Stimulated activated CD4-positive, alpha-beta T cell treated with anti-CD3 and anti-CD28 coated beads, TNF-alpha, amount 100 ng/mL, for 1 hour (primary cell): Measurements from ENCODE around the gene NFKB1.
A peak's percentile ranks its signal among the peaks of the same experiment; 100 is the strongest.
"Not testable (repeated sequence)": the region's sequence is repeated elsewhere in the genome, so short reads cannot be mapped to it uniquely, and the experiment has no call there.

ENCODE experiments used
- DNase-seq, 3 donors: peaks; one replicate each; pipeline ENCODE4 v3.0.0-alpha.2; 2020; ENCODE audit warnings: low read depth in 3 of 3, low spot score in 1 of 3

Gene NFKB1, protein sequence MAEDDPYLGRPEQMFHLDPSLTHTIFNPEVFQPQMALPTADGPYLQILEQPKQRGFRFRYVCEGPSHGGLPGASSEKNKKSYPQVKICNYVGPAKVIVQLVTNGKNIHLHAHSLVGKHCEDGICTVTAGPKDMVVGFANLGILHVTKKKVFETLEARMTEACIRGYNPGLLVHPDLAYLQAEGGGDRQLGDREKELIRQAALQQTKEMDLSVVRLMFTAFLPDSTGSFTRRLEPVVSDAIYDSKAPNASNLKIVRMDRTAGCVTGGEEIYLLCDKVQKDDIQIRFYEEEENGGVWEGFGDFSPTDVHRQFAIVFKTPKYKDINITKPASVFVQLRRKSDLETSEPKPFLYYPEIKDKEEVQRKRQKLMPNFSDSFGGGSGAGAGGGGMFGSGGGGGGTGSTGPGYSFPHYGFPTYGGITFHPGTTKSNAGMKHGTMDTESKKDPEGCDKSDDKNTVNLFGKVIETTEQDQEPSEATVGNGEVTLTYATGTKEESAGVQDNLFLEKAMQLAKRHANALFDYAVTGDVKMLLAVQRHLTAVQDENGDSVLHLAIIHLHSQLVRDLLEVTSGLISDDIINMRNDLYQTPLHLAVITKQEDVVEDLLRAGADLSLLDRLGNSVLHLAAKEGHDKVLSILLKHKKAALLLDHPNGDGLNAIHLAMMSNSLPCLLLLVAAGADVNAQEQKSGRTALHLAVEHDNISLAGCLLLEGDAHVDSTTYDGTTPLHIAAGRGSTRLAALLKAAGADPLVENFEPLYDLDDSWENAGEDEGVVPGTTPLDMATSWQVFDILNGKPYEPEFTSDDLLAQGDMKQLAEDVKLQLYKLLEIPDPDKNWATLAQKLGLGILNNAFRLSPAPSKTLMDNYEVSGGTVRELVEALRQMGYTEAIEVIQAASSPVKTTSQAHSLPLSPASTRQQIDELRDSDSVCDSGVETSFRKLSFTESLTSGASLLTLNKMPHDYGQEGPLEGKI

DNA sequence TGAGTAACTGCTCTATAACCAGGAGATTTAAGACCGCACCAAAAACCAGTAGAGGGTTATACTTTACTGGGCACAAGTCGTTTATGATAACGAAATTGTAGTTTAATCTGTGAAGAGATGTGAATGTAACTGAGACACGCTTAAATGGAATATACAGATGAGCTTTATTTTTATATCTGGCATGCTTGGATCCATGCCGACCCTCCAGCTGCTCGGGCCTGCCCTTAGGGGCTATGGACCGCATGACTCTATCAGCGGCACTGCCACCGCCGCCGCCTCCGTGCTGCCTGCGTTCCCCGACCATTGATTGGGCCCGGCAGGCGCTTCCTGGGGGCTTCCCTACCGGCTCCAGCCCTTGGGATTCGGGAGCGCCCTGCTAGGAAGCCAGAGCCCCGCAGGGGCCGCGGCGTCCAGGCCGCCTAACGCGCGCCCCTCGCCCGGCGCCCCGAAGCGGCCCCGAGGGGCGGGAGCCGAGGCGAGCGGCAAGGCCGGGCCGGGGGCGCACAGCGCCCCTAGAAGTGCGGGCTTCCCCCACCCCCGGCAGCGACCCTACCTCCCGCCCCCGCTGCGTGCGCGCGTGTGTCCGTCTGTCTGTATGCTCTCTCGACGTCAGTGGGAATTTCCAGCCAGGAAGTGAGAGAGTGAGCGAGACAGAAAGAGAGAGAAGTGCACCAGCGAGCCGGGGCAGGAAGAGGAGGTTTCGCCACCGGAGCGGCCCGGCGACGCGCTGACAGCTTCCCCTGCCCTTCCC is at the start of gene NFKB1:
NFKB1 (plus strand) TSS at position 664 of the 751 bp plus-strand sequence. CDS start 24,160 bp downstream, outside the sequence.
- DNase-seq, result peak; percentile 69 to 75 (median 74)

DNA sequence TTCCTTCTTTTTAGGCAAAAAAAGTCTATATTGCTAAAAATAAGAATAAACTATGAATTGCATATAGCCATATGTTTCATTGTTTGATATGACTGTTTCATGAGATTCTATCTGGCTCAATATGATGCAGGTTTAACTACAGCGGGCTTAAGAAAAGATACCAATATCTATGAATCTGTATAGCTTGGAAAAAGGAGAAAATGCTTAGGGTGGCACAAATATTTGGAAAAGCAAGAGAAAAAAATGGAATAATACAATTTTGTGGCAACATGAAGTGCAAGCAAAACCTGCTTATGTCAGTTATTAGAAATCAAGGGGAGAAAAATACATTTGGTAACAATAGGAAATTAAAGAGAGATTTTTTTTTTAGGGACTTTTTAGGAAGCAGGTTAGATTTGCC is 48.3 kb upstream of the NFKB1 start:
- no peak for DNase-seq

DNA sequence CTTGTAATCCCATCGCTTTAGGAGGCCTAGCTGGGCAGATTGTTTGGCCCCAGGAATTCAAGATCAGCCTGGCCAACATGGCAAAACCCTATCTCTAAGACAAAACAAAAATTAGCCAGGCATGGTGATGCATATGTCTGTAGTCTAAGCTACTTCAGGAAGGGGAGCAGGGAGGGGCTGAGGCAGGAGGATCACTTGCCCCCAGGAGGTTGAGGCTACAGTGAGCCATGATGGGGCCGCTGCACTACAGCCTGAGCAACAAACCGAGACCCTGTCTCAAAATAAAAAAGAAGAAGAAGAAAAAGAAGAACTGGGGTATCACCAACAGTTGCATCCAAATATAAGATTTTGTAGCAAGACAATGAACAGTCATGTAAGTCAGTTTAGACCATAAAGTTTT is 47.3 kb upstream of the NFKB1 start:
- DNase-seq, result no peak

DNA sequence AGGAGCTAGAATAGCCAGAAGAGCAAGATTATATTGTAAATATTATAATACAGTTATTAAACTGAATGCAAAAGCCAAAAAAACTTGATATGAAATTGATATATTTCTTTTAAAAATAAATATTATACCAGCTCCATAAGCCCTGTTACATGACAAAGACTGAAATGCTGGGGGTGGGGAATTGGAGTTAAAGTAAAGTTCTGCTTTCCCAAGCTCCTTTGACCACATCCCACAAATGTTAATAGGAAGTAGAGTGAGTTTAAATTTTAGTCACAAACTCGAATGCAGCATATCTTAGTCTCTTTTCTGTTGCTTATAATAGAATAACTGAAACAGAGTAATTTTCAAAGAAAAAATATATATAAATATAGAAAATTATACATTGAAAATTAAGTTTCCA is 46.9 kb upstream of the NFKB1 start:
- DNase-seq, result no peak

DNA sequence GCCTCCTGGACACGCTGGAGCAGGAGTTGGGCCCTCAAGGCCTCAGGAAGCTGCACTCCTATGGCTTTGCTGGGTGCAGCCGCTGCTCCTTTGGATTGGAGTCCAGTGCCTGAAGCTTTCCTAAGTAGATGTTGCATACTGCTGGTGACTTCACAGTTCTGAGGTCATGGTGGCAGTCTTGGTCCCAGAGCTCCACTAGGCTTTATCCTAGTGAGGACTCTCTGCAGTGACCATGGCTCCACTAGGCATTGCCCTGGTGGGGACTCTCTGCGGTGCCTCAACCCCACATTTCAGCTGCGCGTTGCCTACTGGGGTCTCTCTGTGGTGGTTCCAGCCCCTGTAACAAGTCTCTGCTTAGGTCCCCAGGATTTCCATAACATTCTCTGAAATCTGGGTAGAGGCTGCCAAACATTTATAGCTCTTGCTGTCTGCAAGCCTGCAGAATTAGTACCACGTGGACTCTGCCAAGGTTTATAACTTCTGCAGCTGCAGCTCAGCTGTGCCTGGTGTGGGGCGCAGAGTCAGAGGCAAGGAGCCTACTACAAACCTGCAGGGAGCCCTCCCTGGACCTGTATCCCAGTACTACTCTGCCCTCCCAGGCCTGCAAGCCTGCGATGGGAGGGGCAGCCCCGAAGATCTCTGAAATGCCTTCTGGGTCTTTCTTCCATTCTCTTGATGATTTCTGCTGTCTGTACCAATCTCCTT is 46.0 kb upstream of the NFKB1 start:
- DNase-seq, result no peak

DNA sequence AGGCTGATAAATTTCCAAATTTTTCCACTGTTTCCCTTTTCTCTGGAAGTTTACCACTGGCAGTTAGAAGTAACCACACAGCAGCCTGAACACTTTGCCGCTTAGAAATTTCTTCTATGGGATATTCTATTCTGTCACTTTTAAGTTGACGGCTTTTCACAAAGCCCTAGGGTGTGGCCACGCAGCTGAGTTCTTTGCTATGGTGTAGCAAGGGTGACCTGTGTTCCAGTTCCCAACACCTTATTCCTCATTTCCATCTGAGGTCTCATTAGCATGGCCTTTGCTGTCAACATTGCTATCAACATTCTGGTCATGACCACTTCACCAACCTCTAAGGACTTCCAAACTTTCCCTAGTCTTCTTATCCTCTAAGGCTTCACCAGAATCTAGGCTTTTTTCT is 45.4 kb upstream of the NFKB1 start:
- DNase-seq, result no peak

DNA sequence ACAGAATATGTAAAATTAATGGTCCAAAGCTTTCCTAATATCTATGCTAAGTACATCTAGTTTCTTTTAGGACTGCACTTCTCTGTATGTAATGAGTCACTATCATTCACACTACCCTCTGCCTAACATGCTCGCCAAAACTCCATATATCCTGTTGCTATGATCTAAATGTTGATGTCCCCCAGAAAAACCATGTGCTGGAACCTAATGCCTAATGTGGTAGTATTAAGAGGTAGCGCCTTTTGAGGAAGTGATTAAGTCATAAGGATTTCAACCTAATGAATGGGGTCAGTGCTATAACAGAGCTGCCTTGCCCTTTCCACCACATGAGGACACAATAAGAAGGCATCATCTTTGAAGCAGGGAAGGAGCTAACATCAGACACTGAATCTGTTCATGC is 34.9 kb upstream of the NFKB1 start:
- DNase-seq, result no peak

DNA sequence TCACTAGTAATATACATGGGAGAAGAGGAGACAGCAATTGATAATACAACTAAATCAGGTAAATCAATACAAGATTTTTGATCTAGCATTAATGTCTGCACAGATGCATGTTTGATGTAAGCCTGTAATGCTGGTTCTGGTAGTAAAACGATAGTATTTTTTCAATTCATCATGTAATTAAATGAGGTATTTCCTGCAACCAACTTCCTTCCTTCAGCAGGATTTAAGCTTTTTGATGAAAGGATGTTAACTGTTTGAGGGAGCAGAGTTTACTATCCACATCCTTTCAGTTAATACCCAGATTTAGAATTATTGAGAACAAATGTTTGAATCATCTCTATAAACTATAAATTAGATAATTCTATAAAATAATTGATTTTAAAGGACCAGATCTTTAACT is 31.4 kb upstream of the NFKB1 start:
- DNase-seq, result no peak

DNA sequence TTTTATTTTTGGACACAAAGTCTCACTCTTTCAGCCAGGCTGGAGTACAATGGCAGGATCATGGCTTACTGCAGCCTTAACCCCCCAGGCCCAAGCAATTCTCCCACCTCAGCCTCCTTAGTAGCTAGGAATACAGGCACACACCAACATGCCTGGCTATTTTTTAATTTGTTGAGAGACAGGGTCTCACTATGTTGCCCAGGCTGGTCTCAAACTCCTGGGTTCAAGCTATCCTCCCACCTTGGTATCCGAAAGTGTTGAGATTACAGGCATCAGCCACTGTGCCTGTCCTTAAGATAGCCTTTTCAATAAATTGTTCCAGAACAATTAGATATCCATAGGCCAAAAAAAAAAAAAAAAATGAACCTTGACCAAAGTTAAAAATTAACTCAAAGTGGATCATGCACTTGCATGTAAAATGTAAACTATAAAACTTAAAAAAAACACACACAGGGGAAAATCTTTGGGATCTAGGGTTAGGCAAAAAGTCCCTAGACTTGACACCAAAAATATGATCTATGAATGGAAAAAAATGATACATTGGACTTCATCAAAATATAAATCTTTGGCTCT is 28.6 kb upstream of the NFKB1 start:
- no peak for DNase-seq

DNA sequence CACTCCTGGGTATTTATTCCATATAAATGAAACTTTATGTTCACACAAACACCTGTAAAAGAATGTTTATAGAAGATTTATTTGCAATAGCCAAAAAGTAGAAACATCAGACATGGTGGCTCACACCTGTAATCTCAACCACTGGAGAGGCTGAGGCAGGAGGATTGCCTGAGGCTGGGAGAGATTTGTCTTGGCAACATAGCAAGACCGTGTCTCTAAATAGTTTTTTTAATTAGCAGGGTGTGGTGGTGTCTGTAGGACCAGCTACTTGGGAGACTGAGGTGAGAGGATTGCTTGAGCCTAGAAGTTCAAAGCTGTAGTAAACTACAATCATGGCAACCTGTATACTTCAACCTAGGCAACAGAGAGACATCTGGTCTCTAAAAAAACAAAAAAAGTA is 27.7 kb upstream of the NFKB1 start:
- DNase-seq, result no peak

DNA sequence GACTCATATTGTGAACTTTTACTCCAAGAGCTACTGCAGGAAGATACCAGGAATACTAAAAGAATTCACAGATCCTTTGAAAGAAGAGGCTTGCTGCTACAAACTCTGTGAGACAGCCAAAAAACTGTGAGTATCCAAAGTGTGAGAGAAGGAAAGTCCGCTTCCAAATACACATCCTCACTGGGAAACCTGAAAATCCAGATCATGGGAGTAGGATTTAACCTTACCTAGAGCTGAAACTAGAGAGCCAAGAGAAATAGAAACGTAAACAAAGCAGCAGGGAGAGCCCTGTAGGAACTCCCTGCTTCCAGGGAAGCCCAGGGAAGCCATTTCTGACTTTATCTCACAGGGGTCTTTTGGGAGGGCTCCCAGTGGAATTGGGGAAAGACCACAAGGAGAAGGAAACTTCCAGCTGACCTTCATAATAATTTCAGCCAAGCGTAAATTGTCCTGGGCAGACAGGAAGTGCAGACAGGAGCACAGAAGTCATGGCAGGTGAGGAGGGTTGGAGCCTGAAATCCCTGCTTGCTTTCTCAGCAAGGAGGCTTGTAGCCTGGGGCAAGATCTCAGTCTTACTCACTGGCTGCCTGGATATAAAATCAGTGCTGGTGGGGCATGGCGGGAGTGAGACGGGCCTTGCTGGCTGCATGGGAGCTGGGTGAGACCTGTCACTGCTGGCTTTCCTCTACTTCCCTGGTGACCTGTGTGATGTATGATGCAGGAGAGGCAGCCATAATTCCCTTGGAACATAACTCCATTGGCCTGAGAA is 26.2 kb upstream of the NFKB1 start:
- DNase-seq, result no peak

DNA sequence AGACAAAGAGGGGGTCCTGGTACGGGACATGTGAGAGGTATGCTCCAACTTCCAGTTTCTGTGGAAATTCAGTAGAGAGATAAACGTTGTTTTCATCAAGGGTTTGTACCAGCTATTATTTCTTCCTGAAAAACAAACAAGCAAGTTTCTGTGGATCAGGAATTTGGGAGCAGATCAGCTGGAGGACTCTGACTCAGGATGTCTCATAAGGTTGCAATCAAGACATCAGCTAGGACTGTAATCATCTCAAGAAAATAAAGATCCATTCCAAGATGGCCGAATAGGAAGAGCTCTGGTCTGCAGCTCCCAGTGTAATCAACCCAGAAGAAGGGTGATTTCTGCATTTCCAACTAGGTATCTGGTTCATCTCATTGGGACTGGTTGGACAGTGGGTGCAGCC is 23.5 kb upstream of the NFKB1 start:
- no peak for DNase-seq

DNA sequence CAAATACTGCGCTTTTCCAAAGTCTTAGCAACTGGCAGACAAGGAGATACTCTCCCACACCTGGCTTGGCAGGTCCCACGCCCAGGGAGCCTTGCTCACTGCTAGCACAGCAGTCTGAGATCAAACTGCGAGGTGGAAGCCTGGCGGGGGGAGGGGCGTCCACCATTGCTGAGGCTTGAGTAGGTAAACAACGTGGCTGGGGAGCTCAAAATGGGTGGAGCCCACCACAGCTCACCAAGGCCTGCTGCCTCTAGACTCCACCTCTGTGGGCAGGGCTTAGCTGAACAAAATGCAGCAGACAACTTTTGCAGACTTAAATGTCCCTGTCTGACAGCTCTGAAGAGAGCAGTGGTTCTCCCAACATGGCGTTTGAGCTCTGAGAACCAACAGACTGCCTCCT is 23.0 kb upstream of the NFKB1 start:
- DNase-seq, result no peak

DNA sequence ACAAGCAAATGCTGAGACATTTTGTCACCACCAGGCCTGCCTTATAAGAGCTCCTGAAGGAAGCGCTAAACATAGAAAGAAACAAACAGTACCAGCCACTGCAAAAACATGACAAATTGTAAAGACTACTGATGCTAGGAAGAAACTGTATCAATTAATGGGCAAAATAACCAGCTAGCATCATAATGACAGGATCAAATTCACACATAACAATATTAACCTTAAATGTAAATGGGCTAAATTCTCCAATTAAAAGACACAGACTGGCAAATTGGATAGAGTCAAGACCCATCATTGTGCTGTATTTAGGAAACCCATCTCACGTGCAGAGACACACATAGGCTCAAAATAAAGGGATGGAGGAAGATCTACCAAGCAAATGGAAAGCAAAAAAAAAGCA is 21.3 kb upstream of the NFKB1 start:
- not testable (repeated sequence) for DNase-seq

DNA sequence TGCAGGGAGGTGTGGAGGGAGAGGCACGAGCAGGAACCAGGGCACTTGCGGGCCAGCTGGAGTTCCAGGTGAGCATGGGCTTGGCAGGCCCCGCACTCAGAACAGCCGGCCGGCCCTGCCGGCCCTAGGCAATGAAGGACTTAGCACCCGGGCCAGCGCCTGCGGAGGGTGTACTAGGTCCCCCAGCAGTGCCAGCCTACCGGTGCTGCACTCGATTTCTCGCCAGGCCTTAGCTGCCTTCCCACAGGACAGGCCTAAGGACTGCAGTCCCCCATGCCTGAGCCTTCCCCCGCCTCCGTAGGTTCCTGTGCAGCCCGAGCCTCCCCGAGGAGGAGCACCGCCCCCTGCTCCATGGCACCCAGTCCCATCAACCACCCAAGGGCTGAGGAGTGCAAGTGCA is 18.0 kb upstream of the NFKB1 start:
- DNase-seq, result no peak

DNA sequence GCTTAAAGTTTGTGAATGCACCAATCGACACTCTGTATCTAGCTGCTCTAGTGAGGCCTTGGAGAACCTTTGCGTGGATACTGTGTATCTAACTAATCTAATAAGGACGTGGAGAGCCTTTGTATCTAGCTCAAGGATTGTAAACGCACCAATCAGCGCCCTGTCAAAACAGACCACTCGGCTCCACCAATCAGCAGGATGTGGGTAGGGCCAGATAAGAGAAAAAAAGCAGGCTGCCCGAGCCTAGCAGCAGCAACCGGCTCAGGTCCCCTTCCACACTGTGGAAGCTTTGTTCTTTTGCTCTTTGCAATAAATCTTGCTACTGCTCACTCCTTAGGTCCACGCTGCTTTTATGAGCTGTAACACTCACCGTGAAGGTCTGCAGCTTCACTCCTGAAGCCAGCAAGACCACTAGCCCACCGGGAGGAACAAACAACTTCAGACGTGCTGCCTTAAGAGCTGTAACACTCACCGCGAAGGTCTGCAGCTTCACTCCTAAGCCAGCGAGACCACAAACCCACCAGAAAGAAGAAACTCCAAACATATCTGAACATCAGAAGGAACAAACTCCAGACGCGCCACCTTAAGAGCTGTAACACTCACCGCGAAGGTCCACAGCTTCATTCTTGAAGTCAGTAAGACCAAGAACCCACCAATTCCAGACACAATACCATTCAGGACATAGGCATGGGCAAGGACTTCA is 17.0 kb upstream of the NFKB1 start:
- DNase-seq, result not testable (repeated sequence)

DNA sequence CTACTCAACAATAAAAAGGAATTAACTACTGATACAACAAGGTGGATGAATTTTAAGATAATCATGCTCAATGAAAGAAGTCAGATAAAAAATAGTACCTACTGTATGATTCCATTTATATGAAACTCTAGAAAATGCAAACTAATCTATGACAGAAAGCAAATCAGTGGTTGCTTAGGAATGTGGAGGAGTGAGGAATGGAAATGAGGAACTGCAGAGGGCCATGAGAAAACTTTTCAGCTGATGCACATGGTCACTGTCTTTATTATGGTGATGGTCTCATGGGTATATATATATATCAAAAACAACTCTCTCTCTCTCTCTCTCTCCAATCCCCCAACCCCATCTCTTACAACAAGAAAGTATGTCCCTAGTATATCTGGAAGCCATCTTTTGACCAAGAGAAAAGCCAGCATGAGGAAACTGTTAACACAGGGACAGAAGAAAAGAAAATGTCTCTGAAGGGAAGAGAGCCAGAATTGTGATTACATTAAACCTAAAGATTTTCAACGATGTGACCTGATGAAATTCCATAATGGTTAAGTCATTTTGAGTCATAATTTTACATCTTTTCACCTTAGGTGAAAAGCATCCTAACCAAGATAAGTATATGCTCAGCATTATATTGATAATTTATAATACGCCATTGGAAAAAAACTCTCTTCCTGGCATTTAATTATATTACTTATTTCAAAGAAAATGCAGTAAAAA is 8.5 kb upstream of the NFKB1 start:
- DNase-seq, result no peak

DNA sequence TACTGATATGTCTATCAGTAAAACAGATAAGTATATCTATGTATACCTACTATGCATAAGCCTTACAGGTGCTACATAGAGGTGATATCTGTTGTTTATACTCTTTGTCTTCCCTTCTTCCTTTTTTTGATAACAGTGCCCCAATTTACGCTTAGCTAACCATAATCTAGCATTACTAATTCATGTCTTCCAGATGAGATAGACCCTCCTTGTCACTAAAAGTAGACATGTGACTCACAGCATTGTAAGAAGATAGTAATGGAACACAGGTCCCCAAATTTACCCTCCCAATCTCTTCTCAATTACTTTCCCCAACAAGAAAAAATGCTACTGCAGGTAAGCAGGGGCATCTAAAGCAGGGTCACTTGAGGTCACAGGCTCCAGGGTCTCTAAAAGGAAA is 7.9 kb upstream of the NFKB1 start:
- no peak for DNase-seq
